Fibroblast of villous mesenchyme (primary cell): Measurements from ENCODE around the gene OSBPL3. TPM values are rescaled to one million over a fixed set of nuclear protein-coding genes. Genes with fewer than 3 reads are reported as not detected.
A peak's percentile ranks its signal among the peaks of the same experiment; 100 is the strongest.
"Not testable (repeated sequence)": the region's sequence is repeated elsewhere in the genome, so short reads cannot be mapped to it uniquely, and the experiment has no call there.

Source experiments
- DNase-seq: peaks from one replicate; pipeline ENCODE4 v3.0.0-alpha.2; 2010; ENCODE audit warnings: low read depth
- H3K4me3 ChIP-seq: 2 replicates; pipeline ENCODE4 v1.5.1; 2011; ENCODE audit warnings: low read depth, mild to moderate bottlenecking, low read length
- total RNA-seq: library from RNA; depleted of rRNA; stranded (reverse); fragments of >200 nt; gene quantifications from 2 replicates; pipeline ENCODE4 v1.2.3, GENCODE V29; 2012
- TF ChIP-seq, protein P1 (sequence below): IDR thresholded peaks from 2 replicates; pipeline ENCODE4 v1.5.1; 2012; ENCODE audit warnings: low read depth, mild to moderate bottlenecking, low read length; ENCODE audit not compliant: insufficient read depth

Gene OSBPL3
- total RNA-seq, 1 donor, result 39.3 TPM

DNA sequence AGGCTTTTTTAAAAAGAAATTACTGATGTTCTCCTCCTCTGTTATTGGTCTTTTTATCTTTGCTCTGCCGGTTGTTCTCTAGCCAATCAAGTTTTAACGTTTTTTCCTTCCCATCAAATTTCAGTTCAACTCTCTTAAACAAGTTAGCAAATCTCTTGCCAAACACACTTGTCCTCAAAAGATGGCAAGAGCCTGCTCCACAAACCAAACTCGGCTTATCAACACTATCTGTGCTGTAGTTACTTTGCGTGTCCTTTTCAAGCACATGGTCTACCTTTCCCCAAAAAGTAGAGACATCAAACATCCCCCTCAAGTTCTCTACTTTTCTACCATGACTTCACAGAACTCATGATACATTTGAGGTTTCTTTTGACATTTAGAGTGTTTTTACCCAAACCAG, 71.3 kb downstream of the OSBPL3 start:
- no peak overlapping the region for H3K4me3 ChIP-seq
- no peak for DNase-seq
- TF ChIP-seq, protein P1, sequence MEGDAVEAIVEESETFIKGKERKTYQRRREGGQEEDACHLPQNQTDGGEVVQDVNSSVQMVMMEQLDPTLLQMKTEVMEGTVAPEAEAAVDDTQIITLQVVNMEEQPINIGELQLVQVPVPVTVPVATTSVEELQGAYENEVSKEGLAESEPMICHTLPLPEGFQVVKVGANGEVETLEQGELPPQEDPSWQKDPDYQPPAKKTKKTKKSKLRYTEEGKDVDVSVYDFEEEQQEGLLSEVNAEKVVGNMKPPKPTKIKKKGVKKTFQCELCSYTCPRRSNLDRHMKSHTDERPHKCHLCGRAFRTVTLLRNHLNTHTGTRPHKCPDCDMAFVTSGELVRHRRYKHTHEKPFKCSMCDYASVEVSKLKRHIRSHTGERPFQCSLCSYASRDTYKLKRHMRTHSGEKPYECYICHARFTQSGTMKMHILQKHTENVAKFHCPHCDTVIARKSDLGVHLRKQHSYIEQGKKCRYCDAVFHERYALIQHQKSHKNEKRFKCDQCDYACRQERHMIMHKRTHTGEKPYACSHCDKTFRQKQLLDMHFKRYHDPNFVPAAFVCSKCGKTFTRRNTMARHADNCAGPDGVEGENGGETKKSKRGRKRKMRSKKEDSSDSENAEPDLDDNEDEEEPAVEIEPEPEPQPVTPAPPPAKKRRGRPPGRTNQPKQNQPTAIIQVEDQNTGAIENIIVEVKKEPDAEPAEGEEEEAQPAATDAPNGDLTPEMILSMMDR, result no peak

DNA sequence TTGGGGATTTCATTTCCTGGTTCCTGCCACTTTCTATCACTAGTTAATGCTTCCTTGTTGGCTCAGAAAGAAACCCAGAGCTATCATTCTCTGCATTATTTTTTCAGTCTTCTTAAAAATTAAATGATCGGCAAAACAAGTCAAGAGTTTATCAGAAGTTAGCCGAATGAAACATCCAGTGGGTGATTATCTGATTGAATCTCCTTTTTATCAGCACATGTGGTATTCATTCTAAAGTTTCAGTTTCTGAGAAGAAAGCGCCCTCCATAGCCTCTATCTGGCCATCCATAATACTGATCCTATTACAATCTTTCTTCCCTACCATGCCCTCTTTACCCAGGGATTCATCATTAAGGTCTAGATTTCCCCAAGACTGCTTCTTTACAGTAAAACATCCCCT, 71.8 kb downstream of the OSBPL3 start:
- no peak for DNase-seq

DNA sequence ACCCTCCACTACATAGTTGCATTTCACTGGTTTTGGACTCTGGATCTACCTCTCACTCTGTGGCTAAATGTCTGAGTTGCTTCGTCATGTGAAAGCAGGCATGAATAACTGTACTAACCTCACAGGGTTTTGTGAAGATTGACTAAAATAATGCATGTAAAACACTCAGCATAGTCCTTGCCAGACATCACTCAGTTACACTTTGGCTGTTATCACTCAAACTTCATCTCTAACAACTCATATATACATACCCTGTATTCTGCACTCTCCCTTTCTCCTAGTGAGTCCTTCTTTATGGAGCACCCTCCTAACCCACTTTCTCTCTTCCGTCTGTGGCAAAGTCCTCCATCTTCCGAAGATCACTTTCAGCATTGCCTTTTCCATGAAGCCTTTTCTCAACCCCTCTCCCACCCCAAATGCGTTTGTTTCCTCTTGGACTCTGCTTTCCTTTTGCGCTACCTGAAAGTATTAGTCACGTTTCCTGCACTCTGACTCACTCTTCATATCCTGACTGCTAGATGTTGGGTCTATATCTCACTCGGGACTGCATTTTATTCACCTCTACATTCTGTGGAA, 72.6 kb downstream of the OSBPL3 start:
- no peak overlapping the region for H3K4me3 ChIP-seq
- DNase-seq, result peak; percentile 62
- TF ChIP-seq, protein P1, result no peak

More for the DNA sequence above, 71.8 kb downstream of the OSBPL3 start:
- no peak overlapping the region for H3K4me3 ChIP-seq
- TF ChIP-seq, protein P1, result no peak

DNA sequence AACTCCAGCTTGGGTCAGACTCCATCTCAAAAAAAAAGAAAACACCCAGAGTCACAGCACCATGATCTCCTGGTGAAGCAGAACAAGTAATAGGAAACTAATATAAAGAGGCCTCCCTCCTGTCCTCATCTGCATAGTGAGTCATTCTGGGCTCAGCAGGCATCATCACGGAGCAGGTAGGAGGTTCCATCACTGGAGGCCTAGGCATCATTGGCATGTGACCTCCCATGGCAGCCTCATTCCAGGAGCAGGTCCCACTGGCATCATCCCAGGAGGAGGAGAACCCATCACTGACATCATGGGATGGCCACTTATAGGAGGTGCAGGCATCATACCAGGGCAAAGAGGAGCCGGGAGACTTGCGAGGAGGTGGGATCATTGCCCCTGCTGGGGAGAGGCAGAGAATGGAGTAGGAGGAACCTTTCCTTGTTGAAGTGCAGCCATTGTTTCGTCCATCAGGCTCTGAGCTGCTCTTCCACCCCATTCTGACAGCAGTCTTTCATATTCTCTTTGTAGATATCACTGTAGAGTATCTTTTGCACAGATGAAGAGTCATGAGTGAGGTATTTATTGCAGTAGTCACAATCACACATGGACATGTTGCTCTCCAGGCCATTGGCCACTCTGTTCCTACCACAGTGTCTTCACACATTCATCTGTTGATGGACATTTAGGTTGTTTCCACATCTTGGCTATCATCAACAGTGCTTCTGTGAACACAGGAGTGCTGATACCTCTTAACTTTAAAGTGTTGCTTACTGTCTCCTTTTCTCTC, 73.8 kb downstream of the OSBPL3 start:
- DNase-seq, result no peak
- H3K4me3 ChIP-seq, result no peak overlapping the region
- TF ChIP-seq, protein P1, result no peak

DNA sequence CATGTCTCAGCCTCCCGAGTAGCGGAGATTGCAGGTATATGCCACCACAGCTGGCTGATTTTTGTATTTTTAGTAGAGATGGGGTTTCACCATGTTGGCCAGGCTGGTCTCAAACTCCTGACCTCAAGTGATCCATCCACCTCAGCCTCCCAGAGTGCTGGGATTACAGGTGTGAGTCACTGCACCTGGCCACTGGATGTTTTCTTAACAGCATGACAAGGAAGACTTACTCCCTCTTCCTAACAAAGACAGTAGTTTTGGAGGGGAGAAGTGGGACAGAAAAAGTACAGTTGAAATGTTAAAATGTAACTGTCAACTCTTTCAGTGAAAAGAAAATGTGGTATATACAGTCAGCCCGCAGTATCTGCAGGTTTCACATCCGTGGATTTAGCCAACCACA, 76.0 kb downstream of the OSBPL3 start:
- not testable (repeated sequence) for DNase-seq

DNA sequence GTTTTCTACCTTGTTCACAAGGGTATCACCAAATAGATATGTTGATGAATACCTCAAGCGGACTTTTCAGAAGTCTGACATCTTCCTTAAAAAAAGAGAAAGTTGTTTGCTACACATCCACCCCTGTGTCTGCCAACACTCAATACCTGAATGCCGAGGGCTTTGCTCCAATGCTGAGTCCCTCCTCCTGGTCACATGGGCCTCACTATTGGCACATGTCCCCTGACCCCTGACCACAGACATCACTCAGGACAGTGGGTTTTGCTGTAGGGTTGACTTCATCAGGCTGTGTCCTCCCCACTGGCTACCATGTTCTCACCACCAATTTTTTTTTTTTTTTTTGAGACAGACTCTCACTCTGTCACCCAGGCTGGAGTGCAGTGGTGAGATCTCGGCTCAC, 76.4 kb downstream of the OSBPL3 start:
- H3K4me3 ChIP-seq, result no peak overlapping the region
- TF ChIP-seq, protein P1, result no peak
- DNase-seq, result no peak

More for the DNA sequence above, 76.0 kb downstream of the OSBPL3 start:
- H3K4me3 ChIP-seq, result not testable (repeated sequence)

DNA sequence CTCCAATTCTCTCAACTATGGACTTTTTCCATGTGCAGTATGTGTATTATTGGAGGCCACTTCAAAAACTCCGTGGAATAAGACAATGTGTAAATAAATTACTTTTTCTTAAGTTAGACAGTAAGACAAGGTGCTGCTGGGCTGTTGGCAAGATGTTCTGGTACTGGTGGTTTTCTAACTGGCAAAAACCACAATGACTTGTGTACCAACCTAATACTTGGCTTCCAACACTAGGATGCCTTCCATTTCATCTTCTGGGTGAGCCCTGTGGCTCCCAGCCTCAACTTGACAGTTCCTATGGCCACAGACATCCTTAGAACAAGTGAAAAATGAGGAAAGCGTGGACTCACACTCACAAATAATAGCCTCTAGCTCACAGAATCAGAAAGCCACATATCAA, 77.0 kb downstream of the OSBPL3 start:
- DNase-seq, result no peak
- H3K4me3 ChIP-seq, result no peak overlapping the region
- TF ChIP-seq, protein P1, result no peak
